HG03460 (cell line): ENCODE results near the gene TUBB6.

ENCODE experiments used
- ATAC-seq: cut with Tn5 transposase; IDR thresholded peaks from one replicate; pipeline ENCODE4 v1.9.1; 2021; ENCODE audit not compliant: unreplicated experiment

The TUBB6 gene

GRCh38 chr18:12313530-12314245, 5.6 kb downstream of the TUBB6 start:
- no peak for ATAC-seq

GRCh38 chr18:12314591-12315305, 6.7 kb downstream of the TUBB6 start:
- ATAC-seq: peak; percentile 31

GRCh38 chr18:12315490-12315889, 7.4 kb downstream of the TUBB6 start:
- no peak for ATAC-seq

GRCh38 chr18:12315911-12316310, 7.9 kb downstream of the TUBB6 start:
- no peak for ATAC-seq

GRCh38 chr18:12317664-12318333, 9.8 kb downstream of the TUBB6 start:
- no peak for ATAC-seq

- ATAC-seq: no peak
These were observed 10.3 kb downstream of the TUBB6 start for GRCh38 chr18:12318334-12318697.

GRCh38 chr18:12318857-12319256, 10.8 kb downstream of the TUBB6 start:
- ATAC-seq: no peak

- ATAC-seq: peak; percentile 79
These were observed 13.3 kb downstream of the TUBB6 start for GRCh38 chr18:12321333-12321732.

- no peak for ATAC-seq
These were observed 17.1 kb downstream of the TUBB6 start for GRCh38 chr18:12324991-12325725.

- ATAC-seq: no peak
These were observed 17.7 kb downstream of the TUBB6 start for GRCh38 chr18:12325726-12326245.

GRCh38 chr18:12326711-12327460, 18.8 kb downstream of the TUBB6 start:
- no peak for ATAC-seq

GRCh38 chr18:12327510-12328178, 19.6 kb downstream of the TUBB6 start:
- peak; percentile 69 for ATAC-seq

GRCh38 chr18:12328179-12328823, 20.3 kb downstream of the TUBB6 start:
- ATAC-seq: no peak

GRCh38 chr18:12329125-12329698, 21.2 kb downstream of the TUBB6 start:
- no peak for ATAC-seq

- no peak for ATAC-seq
These were observed 22.7 kb downstream of the TUBB6 start for GRCh38 chr18:12330766-12331165.

- ATAC-seq: no peak
These were observed 25.7 kb downstream of the TUBB6 start for GRCh38 chr18:12333506-12334290.

- no peak for ATAC-seq
These were observed 26.3 kb downstream of the TUBB6 start for GRCh38 chr18:12334366-12334808.

GRCh38 chr18:12334863-12335262, 26.8 kb downstream of the TUBB6 start:
- no peak for ATAC-seq
